C4-2B (cell line): ENCODE results near the gene EPHB6.

Experiments
- CTCF ChIP-seq: fragments of 450-650 bp; conservative IDR thresholded peaks from 2 replicates; pipeline ENCODE4 v1.5.1; 2017; ENCODE audit warnings: mild to moderate bottlenecking
- ZFX ChIP-seq: fragments of 450-650 bp; IDR thresholded peaks from 2 replicates; pipeline ENCODE4 v1.6.1; 2017

- TF ChIP-seq CTCF, result no peak
- no peak for TF ChIP-seq ZFX
Measured at GRCh38 chr7:142913051-142913450, 58.2 kb downstream of the EPHB6 start.
